ENCODE data around the gene CCNF.

DNA sequence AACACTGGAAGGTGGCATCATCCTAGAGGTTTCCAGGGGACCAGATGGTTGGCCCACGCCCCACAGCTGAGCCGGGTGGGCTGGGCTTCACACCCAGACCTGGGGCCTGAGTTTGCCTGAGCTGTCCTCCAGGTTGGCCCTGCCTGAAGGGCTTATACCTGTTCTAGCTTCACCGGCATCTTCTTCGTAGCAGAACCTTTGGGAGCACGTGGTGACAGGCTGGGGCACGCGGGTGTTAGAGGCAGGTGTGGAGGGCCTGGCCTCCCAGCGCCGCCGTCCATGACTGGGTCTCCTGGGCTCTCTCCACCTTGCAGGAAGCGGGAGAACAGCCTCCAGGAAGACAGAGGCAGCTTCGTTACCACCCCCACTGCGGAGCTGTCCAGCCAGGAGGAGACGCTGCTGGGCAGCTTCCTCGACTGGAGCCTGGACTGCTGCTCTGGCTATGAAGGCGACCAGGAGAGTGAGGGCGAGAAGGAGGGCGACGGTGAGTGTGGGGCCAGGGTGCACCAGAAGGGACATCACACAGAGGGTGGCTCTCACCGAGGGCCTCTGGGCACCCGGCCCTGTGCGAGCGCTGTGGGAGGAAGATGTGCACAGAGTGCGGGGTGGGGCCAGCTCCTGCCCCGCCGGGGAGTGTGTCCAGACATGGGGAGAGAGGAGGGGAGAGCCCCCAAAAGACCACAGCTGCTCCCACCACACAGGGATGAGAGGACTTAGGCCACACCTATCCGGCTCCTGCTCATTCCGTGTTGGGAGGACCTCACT is 26.0 kb downstream of the CCNF start:
- TF ChIP-seq, protein P1, sequence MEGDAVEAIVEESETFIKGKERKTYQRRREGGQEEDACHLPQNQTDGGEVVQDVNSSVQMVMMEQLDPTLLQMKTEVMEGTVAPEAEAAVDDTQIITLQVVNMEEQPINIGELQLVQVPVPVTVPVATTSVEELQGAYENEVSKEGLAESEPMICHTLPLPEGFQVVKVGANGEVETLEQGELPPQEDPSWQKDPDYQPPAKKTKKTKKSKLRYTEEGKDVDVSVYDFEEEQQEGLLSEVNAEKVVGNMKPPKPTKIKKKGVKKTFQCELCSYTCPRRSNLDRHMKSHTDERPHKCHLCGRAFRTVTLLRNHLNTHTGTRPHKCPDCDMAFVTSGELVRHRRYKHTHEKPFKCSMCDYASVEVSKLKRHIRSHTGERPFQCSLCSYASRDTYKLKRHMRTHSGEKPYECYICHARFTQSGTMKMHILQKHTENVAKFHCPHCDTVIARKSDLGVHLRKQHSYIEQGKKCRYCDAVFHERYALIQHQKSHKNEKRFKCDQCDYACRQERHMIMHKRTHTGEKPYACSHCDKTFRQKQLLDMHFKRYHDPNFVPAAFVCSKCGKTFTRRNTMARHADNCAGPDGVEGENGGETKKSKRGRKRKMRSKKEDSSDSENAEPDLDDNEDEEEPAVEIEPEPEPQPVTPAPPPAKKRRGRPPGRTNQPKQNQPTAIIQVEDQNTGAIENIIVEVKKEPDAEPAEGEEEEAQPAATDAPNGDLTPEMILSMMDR (IDR thresholded peaks at IDR 0.05) = no peak
- TF ChIP-seq POLR2A (IDR thresholded peaks at IDR 0.05) = no peak

All from ovary (tissue), 3 donors.